CD4-positive, alpha-beta T cell treated with Interleukin-17A for 4 hours (primary cell): ENCODE data around the gene RNLS.
"Not testable (repeated sequence)": the region's sequence is repeated elsewhere in the genome, so short reads cannot be mapped to it uniquely, and the experiment has no call there.

Experiments used
- DNase-seq: peaks from one replicate; pipeline ENCODE4 v3.0.0-alpha.2; 2020; ENCODE audit warnings: mixed read lengths

The RNLS gene

GRCh38 chr10:88332503-88333247 lies 250.4 kb downstream of the RNLS start:
- no peak for DNase-seq

- DNase-seq = no peak
Measured at GRCh38 chr10:88330174-88330573, 252.9 kb downstream of the RNLS start.

- no peak for DNase-seq
Measured at GRCh38 chr10:88322324-88323063, 260.6 kb downstream of the RNLS start.

DNA sequence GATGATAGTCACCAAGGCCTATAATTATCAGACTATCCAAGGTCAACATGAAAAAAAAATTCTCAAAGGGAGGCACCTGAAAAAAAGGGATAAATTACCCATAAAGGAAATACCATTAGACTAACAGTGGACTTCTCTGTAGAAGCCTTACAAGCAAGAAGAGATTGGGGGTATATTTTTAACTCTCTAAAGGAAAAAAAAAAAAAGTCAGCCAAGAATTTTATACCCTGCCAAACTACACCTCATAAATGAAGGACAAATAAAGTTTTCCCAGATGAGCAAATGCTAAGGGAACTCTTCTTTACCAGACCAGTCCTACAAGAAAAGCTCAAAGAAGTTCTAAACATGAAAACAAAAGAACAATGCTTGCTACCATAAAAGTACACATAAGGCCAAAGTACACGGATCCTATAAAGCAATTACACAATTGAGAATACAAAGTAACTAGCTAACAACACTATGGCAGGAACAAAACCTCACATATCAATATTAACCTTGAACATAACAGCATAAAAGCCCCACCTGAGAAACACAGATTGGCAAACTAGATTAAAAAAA lies 263.1 kb downstream of the RNLS start:
- no peak for DNase-seq

- DNase-seq = no peak
Measured at GRCh38 chr10:88318803-88319202, 264.3 kb downstream of the RNLS start.

- no peak for DNase-seq
Measured at GRCh38 chr10:88317099-88317498, 266.0 kb downstream of the RNLS start.

DNA sequence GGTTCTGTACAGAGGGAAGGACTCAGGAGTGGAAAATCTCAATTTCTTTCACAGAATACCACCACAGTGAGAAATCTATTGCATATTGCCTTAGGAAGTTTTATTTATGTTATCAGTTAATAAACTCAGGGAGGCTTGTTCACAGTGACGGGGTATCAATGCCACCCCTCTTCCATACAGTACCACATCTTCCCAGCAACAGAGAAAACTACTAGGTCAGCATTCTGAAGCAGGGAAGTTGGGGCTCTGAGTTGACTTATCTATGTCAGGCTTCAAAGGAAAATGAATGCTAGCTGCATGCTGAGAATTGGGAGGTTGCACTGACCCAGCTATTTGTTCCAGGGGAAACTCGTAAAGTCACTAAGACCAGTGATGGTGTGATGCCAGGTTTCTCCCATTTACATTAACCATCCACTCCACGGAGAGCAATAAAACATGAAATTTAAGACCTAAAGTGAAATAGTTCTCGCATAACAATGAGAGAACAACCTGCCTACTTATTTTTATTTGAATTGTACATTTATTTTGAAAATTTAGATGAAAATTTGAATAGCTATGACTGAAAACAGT lies 266.7 kb downstream of the RNLS start:
- DNase-seq = no peak

- no peak for DNase-seq
Measured at GRCh38 chr10:88315755-88316154, 267.4 kb downstream of the RNLS start.

DNA sequence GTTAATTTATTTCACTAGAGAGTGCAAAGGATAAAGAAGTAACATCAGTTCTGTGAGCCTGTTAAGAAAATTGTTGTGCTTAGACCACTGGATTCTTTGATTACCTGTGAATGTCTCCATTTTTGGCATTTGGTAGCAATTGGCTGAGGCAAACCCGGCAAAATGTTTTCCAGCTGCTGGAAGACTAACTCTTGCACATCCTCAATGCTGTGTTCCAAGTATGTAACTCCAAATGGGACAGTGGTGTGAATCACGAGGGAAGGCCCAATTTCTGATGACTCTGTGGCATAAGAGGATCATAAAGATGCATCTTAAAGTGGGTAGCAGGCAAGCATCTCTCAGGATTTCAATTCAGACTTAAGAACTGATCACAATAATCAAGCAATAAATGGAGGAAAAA lies 268.8 kb downstream of the RNLS start:
- no peak for DNase-seq

DNA sequence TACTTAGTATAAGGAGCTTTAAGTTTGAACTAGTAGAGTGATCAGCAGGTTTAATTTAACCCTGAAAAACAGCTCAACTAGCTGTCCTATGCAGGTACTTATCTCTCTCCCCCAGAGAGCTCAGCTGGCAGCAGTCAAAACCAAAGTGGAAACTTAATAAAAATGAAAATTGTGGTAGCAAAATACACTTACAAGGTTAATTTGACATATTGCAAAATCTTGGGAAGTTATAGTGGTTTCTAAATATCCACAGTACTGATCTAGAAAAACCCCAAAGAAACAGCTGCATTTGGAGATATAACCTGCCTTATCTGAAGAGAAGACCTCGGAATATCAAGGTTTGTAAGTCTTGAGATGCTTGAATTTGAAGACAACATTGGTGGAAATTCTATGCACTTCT lies 269.2 kb downstream of the RNLS start:
- no peak for DNase-seq

DNA sequence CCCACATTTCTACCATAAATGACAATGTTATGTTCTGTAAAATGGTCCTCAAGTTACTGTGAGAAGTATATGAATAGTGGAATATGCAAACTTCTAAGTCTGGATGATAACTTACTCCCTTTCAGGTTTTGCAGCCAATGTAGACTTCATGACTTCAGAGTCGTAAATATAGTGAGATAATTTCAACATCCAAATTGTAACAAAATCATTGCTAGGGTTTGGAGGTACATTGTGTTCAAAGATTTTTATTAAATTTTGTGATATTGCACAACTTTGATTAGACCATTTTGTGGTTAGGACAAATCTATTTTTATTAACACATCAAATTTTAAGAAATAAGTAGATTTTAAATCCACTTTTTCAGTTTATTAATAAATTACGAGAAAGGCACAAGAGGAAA lies 270.3 kb downstream of the RNLS start:
- DNase-seq = no peak

- no peak for DNase-seq
Measured at GRCh38 chr10:88311264-88311663, 271.9 kb downstream of the RNLS start.

GRCh38 chr10:88309365-88309764 lies 273.8 kb downstream of the RNLS start:
- no peak for DNase-seq

DNA sequence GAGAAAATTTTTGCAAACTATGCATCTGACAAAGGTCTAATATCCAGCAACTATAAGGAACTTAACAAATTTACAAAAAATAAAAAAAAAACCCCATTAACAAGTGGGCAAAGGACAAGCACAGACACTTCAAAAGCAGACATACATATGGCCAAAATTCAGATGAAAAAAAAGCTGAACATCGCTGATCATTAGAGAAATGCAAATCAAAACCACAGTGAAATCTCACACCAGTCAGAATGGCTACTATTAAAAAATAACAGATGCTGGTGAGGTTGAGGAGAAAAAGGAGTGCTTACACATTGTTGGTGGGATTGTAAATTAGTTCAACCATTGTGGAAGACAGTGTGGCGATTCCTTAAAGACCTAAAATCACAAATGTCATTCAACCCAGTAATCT lies 274.8 kb downstream of the RNLS start:
- not testable (repeated sequence) for DNase-seq

DNA sequence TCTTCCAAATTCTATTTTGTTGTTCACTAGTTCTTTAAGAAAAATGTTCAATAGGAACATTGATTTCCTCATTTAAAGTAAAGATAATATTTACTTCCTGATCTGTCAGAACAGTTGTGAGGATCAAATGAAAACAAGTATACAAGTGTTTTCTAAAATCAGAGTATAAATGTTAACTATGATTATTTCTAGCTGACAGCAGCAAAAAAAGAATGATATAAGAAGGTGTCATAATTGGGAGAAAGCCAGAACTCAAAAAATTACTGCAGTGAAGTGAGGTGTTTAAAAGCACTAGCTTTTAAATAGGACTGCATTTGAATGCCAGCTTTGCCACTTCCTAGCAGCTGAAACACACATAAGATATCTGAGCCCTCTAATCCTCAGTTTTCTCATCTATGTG lies 283.3 kb downstream of the RNLS start:
- no peak for DNase-seq

DNA sequence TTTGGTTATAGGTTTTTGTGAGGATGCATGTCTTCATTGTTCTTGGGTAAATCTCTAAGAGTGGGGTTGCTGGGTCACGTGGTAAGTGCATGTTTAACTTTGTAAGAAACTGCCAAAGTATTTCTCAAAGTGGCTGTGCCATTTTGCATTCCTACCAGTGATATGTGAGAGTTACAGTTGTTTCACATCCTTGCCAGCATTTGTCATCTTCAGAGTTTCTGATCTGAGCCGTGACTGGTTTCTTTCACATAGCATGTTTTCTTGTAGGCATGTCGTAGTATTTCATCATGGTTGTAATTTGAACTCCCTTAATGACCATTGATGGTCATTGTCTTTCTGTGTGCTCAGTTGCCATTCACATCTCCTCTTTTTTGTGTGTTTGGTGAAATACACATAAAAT lies 286.0 kb downstream of the RNLS start:
- no peak for DNase-seq

- no peak for DNase-seq
Measured at GRCh38 chr10:88293651-88294230, 289.4 kb downstream of the RNLS start.

- DNase-seq = no peak
Measured at GRCh38 chr10:88293073-88293472, 290.0 kb downstream of the RNLS start.

GRCh38 chr10:88292185-88292514 lies 291.0 kb downstream of the RNLS start:
- no peak for DNase-seq

DNA sequence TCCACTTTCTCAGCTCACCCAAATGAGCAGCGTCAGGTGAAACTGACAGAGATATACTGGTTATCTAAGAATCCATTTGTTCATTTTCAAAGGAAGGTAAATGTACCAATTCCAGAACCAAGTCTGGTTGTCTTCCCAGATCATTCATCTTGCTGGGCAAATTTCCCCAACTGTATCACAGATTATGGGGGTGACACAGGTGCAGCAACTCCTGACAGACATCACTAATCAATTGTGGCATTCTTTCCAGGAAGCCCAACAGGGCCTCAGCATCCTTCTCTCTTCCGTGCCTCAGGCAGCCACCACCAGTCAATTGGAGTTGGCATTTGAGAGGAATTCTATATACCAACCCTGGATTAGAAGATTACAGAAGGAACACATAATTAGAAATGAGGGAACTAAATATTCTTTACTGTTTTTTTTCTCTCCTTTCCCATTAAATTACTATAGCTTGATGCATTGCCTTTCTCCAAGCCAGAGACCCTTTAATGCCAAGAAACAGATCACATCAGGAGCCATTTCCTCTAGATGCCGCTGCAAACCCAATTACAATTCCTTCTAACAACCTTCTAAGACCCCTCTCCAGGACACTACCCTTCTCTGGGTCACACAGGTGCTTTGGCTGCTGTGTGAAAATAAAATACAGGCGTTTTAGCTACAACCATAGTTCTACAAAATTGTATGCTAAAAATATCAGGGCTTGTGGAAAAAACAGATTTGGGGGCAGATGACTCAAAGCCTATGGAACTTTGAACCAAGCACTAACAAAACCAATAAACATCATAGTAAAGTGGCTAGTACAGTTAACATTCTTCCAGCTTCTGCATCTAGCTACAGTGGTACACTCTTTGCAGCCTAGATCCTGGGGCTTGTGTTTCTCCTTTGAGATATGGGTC lies 291.6 kb downstream of the RNLS start:
- DNase-seq = no peak

- no peak for DNase-seq
Measured at GRCh38 chr10:88289342-88289741, 293.8 kb downstream of the RNLS start.

DNA sequence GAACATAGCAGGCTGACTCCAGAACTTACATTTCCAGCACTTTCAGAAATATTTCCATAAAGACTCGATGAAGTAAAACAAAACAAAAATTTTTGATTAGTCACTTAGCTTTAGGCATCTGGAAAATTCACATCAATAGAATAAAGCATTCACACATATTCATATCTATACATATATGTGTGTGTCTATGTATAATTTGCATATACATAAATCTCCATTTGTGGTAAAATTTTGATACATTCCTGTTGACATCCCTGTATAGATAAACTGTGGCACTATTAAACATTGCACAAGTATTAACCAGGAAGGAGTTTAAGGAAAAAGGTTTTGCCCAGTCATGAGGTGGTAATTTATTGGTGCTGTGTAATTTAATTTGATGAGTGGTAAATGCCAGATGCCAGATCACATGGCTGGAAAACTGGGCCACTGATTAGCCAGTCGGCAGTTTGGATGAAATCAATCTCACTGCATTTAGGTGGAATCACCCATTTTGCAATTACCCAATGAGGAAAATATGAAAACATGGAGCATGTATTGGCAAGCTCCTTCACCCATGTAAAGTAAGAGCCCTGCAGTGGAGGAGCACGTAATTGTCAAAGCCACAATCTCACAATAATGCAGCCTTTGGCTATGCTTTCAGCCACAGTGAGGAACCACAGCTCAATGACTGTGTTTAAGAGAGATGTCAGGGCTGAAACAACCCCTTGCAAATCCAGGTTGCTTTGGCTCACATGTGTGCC lies 294.6 kb downstream of the RNLS start:
- DNase-seq = no peak
